NCI-H748 treated with DMSO at 0.1 percent for 48 hours (cell line): Measurements from ENCODE around the gene LIMCH1.
A peak's percentile ranks its signal among the peaks of the same experiment; 100 is the strongest.
"Not testable (repeated sequence)": the region's sequence is repeated elsewhere in the genome, so short reads cannot be mapped to it uniquely, and the experiment has no call there.

ENCODE experiments used
- DNase-seq: peaks from one replicate; lab custom pipeline; 2025; lab: John Stamatoyannopoulos, UW

The LIMCH1 gene

GRCh38 chr4:41723286-41723685 lies 185.3 kb downstream of the LIMCH1 start:
- no peak for DNase-seq

GRCh38 chr4:41725254-41725653 lies 187.3 kb downstream of the LIMCH1 start:
- no peak for DNase-seq

- DNase-seq = no peak
Observed at GRCh38 chr4:41727861-41728572, 190.1 kb downstream of the LIMCH1 start.

- no peak for DNase-seq
Observed at GRCh38 chr4:41728573-41728913, 190.6 kb downstream of the LIMCH1 start.

GRCh38 chr4:41731569-41732126 lies 193.7 kb downstream of the LIMCH1 start:
- DNase-seq = no peak

- DNase-seq = no peak
Observed at GRCh38 chr4:41734371-41734770, 196.4 kb downstream of the LIMCH1 start.

- not testable (repeated sequence) for DNase-seq
Observed at GRCh38 chr4:41737491-41737890, 199.5 kb downstream of the LIMCH1 start.

- no peak for DNase-seq
Observed at GRCh38 chr4:41741354-41741753, 203.4 kb downstream of the LIMCH1 start.

- DNase-seq = no peak
Observed at GRCh38 chr4:41744572-41745291, 206.8 kb downstream of the LIMCH1 start.

GRCh38 chr4:41745292-41746024 lies 207.5 kb downstream of the LIMCH1 start:
- DNase-seq = no peak

- DNase-seq = no peak
Observed at GRCh38 chr4:41746025-41746439, 208.1 kb downstream of the LIMCH1 start.

- no peak for DNase-seq
Observed at GRCh38 chr4:41746440-41747229, 208.7 kb downstream of the LIMCH1 start.

GRCh38 chr4:41747230-41748055 lies 209.5 kb downstream of the LIMCH1 start:
- DNase-seq = no peak

GRCh38 chr4:41748074-41748570 lies 210.2 kb downstream of the LIMCH1 start:
- no peak for DNase-seq

GRCh38 chr4:41748571-41749475 lies 210.9 kb downstream of the LIMCH1 start, which contains the start of gene PHOX2B:
Gene PHOX2B, minus strand, starts transcription at chr4:41748725. Its CDS starts 115 bp downstream, at chr4:41748610.
- peak; percentile 55 for DNase-seq

GRCh38 chr4:41749631-41750039 lies 211.7 kb downstream of the LIMCH1 start:
- no peak for DNase-seq
